Measurements from ENCODE around the gene SRSF4. TPM values are rescaled to one million over a fixed set of nuclear protein-coding genes. Genes with fewer than 3 reads are reported as not detected.
"Not testable (repeated sequence)": the region's sequence is repeated elsewhere in the genome, so short reads cannot be mapped to it uniquely, and the experiment has no call there.

The SRSF4 gene
- total RNA-seq, 1 donor from 2014 or later: 109 TPM

DNA sequence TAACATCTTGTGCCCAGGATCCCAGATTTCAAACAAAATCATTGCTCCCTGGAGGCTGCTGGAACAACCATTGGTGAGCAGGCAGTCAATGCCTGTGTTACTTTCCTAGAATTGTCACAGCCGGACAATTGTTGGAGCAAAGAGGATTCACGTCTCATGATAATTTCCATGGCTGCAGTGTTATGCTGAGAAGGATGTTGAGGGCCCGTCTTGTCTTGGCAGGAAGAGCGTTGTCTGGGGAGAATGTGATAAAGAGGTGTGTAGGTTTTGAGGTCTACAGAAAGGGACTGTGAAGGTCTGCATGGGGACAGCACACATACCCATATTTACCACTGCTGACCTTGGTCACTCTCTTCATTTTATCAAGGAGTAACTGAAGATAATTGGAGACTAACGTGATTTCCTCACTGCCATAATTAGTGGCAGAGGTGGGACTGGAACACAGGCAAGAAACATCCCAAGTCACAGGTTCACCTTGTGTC, 42.7 kb upstream of the SRSF4 start:
- no peak for DNase-seq (ENCODE audit: low read depth, low spot score)
- Mint-ChIP-seq H3K4me1 (peaks cover 6% of the 10 kb centered on the region), H3K4me3 (no peak overlapping the region), H3K36me3 (ENCODE audit: low read depth) (no peaks in the 10 kb centered on the region), H3K27me3 (ENCODE audit: low read depth) (no peaks in the 10 kb centered on the region), H3K9me3 (no peaks in the 10 kb centered on the region), H3K27ac (ENCODE audit: unreplicated experiment) (no peak overlapping the region)
- TF ChIP-seq, protein P1, sequence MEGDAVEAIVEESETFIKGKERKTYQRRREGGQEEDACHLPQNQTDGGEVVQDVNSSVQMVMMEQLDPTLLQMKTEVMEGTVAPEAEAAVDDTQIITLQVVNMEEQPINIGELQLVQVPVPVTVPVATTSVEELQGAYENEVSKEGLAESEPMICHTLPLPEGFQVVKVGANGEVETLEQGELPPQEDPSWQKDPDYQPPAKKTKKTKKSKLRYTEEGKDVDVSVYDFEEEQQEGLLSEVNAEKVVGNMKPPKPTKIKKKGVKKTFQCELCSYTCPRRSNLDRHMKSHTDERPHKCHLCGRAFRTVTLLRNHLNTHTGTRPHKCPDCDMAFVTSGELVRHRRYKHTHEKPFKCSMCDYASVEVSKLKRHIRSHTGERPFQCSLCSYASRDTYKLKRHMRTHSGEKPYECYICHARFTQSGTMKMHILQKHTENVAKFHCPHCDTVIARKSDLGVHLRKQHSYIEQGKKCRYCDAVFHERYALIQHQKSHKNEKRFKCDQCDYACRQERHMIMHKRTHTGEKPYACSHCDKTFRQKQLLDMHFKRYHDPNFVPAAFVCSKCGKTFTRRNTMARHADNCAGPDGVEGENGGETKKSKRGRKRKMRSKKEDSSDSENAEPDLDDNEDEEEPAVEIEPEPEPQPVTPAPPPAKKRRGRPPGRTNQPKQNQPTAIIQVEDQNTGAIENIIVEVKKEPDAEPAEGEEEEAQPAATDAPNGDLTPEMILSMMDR (conservative IDR thresholded peaks at IDR 0.05): no peak

DNA sequence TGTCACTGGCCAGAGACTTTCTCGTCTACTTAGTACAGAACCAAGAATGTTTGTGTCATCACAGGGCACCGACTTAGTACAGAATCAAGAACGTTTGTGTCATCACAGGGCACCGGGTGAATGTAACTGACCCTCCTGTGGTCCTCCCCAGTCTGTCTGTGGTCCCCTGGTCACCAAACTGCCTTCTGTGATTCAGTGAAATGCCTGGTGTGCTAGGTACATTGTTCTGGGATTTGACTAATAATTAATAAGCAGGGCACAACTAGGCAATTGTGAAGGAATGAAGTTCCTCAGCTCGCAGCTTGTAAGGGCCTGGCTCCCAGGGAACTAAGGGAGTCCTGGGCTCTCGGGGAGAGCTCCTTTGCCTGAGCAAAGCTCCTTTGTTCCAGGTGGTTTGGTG, 41.8 kb upstream of the SRSF4 start:
- Mint-ChIP-seq H3K27ac (ENCODE audit: unreplicated experiment) (no peak overlapping the region), H3K9me3 (no peaks in the 10 kb centered on the region), H3K4me3 (no peak overlapping the region), H3K4me1 (peaks cover 6% of the 10 kb centered on the region), H3K36me3 (ENCODE audit: low read depth) (no peaks in the 10 kb centered on the region), H3K27me3 (ENCODE audit: low read depth) (no peaks in the 10 kb centered on the region)
- TF ChIP-seq, protein P1 (conservative IDR thresholded peaks at IDR 0.05): no peak
- no peak for DNase-seq (ENCODE audit: low read depth, low spot score)

DNA sequence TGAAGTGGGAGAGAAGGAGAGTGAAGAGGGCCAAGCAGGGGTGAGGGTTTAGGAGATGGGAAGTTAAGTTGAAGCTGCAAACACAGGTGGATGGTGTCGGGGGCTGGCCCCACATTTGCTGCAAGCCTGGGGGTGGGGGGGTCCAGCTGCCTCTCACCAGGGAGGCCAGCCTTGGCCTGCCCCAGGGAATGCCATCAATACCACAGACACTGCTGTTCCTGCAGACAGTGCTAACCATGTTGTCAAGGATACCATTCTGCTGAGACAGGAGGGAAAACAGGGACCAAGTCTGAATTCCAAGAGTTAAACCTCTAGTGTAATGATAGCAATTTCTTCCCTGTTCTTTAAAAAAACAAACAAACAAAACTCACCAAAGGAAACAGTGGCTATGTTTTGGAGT, 41.0 kb upstream of the SRSF4 start:
- TF ChIP-seq, protein P1 (conservative IDR thresholded peaks at IDR 0.05): no peak
- Mint-ChIP-seq H3K4me3 (no peak overlapping the region), H3K9me3 (no peaks in the 10 kb centered on the region), H3K27ac (ENCODE audit: unreplicated experiment) (no peak overlapping the region), H3K27me3 (ENCODE audit: low read depth) (no peaks in the 10 kb centered on the region), H3K36me3 (ENCODE audit: low read depth) (no peaks in the 10 kb centered on the region), H3K4me1 (peaks cover 6% of the 10 kb centered on the region)
- DNase-seq (ENCODE audit: low read depth, low spot score): no peak

DNA sequence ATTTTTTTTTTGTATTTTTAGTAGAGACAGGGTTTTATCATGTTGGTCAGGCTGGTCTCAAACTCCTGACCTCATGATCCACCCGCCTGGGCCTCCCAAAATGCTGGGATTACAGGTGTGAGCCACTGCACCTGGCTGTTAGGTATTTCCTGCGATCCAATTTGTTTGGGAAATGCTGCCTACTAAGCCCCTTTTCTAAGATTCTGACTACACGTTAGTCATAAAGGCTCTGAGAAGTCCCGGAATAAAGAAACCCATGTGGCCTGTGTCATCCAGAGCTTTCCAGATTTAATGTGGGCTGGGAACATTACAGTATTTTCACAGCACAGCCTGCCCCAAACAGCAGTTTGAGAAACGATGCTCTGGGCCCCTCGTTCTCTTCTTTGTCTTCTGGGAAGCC, 40.6 kb upstream of the SRSF4 start:
- H3K36me3 Mint-ChIP-seq (ENCODE audit: low read depth); H3K9me3 Mint-ChIP-seq; H3K27me3 Mint-ChIP-seq (ENCODE audit: low read depth); H3K4me1 Mint-ChIP-seq; H3K27ac Mint-ChIP-seq (ENCODE audit: unreplicated experiment); H3K4me3 Mint-ChIP-seq; DNase-seq (ENCODE audit: low read depth, low spot score): not testable (repeated sequence)

DNA sequence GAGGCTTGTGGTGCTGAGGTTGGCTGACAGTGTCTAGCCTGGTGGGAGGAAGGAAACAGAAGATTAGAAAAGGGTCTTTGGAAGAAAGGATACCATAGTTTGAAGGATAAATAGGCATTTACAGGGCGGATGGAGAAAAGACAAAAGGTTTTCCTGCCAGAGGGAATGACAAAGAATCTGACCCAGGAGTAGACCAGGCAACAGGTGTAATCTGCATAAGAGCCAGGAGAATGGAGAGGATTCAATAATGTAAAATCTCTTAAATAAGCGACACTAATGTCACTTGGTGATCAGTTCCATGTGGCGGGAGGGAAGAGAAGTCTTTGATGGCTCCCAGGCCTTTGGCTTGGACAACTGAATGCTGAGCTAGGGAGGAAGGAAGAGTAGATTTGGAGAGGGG, 39.6 kb upstream of the SRSF4 start:
- no peaks in the 10 kb centered on the region for H3K27me3 Mint-ChIP-seq (ENCODE audit: low read depth)
- TF ChIP-seq, protein P1 (conservative IDR thresholded peaks at IDR 0.05): no peak
- H3K9me3 Mint-ChIP-seq: no peaks in the 10 kb centered on the region
- peak overlapping the region; percentile 2 for H3K27ac Mint-ChIP-seq (ENCODE audit: unreplicated experiment)
- H3K36me3 Mint-ChIP-seq (ENCODE audit: low read depth): no peaks in the 10 kb centered on the region
- peaks cover 6% of the 10 kb centered on the region for H3K4me1 Mint-ChIP-seq
- DNase-seq (ENCODE audit: low read depth, low spot score): no peak
- no peak overlapping the region for H3K4me3 Mint-ChIP-seq

DNA sequence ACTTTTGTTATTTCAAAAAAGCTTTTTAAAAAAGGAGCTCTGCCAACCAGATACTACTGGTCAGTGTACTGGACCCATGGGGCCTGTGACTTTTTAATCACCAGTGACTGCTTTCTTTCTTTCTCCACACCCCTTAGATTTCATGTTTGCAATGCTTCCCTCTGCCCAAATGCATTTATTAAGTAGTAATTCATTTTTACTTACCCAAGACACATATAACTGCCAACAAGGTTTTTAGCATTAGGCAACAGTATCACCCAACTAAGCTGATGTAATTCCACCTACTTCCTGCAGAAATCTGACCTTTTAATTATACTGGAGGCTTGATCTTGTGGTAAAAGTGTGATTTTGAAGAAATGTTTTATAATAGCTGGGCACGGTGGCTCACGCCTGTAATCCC, 36.5 kb upstream of the SRSF4 start:
- H3K36me3 Mint-ChIP-seq (ENCODE audit: low read depth): no peaks in the 10 kb centered on the region
- no peak overlapping the region for H3K4me3 Mint-ChIP-seq
- H3K27ac Mint-ChIP-seq (ENCODE audit: unreplicated experiment): no peak overlapping the region
- no peaks in the 10 kb centered on the region for H3K27me3 Mint-ChIP-seq (ENCODE audit: low read depth)
- no peaks in the 10 kb centered on the region for H3K9me3 Mint-ChIP-seq
- TF ChIP-seq, protein P1 (conservative IDR thresholded peaks at IDR 0.05): no peak
- peaks cover 4% of the 10 kb centered on the region for H3K4me1 Mint-ChIP-seq
- DNase-seq (ENCODE audit: low read depth, low spot score): no peak

All from neural crest cell (in vitro differentiated cells).